Measurements from ENCODE around the gene HNRNPDL. TPM values are rescaled to one million over a fixed set of nuclear protein-coding genes. Genes with fewer than 3 reads are reported as not detected.

HNRNPDL gene
- total and polyA plus RNA-seq, 2 of the 4 experiments (the other 2 are of a cell fraction), result 52.9 to 276 TPM

- Histone ChIP-seq H4K20me1 (ENCODE audit: insufficient read depth, low read length) (no peaks in the 10 kb centered on the region), H2BK5ac (ENCODE audit: low read depth, low read length, poor library complexity, severe bottlenecking) (no peak overlapping the region), H3K27me3 (ENCODE audit: control insufficient read depth, insufficient read depth, low read length) (no peaks in the 10 kb centered on the region), H3K4me2 (ENCODE audit: low read depth, low read length) (no peak overlapping the region), H3K27ac (ENCODE audit: insufficient read depth, low read length) (no peak overlapping the region), H2BK20ac (ENCODE audit: low read depth, low read length) (no peak overlapping the region), H2AK5ac (ENCODE audit: low read depth, low read length) (no peak overlapping the region), H3K9me1 (ENCODE audit: insufficient read depth, low read length) (no peaks in the 10 kb centered on the region), H2AK9ac (replicated peaks; ENCODE audit: low read depth, low read length, poor library complexity) (no peak overlapping the region), H4K5ac (ENCODE audit: low read depth, low read length) (no peak overlapping the region), H2BK15ac (ENCODE audit: low read depth, low read length) (no peak overlapping the region), H3K4me3 (ENCODE audit: insufficient read depth, low read depth, low read length) (no peak overlapping the region), H3K23ac (ENCODE audit: low read depth, low read length) (no peak overlapping the region), H3K4ac (ENCODE audit: low read depth, low read length) (no peak overlapping the region), H4K91ac (ENCODE audit: insufficient read depth, low read depth, low read length) (no peak overlapping the region), H4K8ac (ENCODE audit: low read depth in 2 of 2, low read length in 2 of 2) (no peak overlapping the region), H3K9ac (ENCODE audit: low read depth, low read length) (no peak overlapping the region), H2BK120ac (ENCODE audit: low read depth, low read length) (no peak overlapping the region), H3K18ac (ENCODE audit: low read depth, low read length) (no peak overlapping the region), H3K9me3 (ENCODE audit: control insufficient read depth, insufficient read depth, low read length) (no peaks in the 10 kb centered on the region), H3K4me1 (ENCODE audit: control insufficient read depth, insufficient read depth, low read length) (no peaks in the 10 kb centered on the region), H2AFZ (replicated peaks; ENCODE audit: low read length, poor library complexity) (no peak overlapping the region), H3K14ac (replicated peaks; ENCODE audit: low read depth, low read length) (no peak overlapping the region), H3K56ac (ENCODE audit: extremely low read depth, insufficient read depth, low read length) (no peak overlapping the region), H3K79me1 (ENCODE audit: low read depth in 1 of 2, low read length in 2 of 2) (no peaks in the 10 kb centered on the region), H3K36me3 (ENCODE audit: control insufficient read depth, insufficient read depth, low read length) (no peaks in the 10 kb centered on the region)
- no TSS peak for BruUV-seq (replicated peaks)
- in situ Hi-C loops (cut with MboI; ENCODE audit: low sequenced_read_pairs) (no loop called here), intact Hi-C loops (cut with micrococcal nuclease) (no loop called here), dilution Hi-C loops (cut with HindIII; ENCODE audit: low sequenced_read_pairs, unreplicated experiment) (no loop called here)
- POLR2A ChIA-PET (ENCODE audit: unreplicated experiment), result interaction anchor here (1.0 kb wide), 1 partner anchor 23 kb away, joined by 3 read pairs; no protein-coding TSS in a partner anchor
- no peak for TF ChIP-seq SMC3 (IDR thresholded peaks at IDR 0.05; ENCODE audit: low read depth, low read length)
- no peak for TF ChIP-seq CEBPB (IDR thresholded peaks at IDR 0.05; ENCODE audit: low read depth, low read length)
- TF ChIP-seq MAZ (IDR thresholded peaks at IDR 0.05; ENCODE audit: borderline replicate concordance, low read depth, low read length), result no peak
- TF ChIP-seq POLR2A (IDR thresholded peaks at IDR 0.05; ENCODE audit: low read depth, low read length), result no peak
- TF ChIP-seq FOS (IDR thresholded peaks at IDR 0.05; ENCODE audit: low read depth, low read length), result no peak
- TF ChIP-seq MXI1 (IDR thresholded peaks at IDR 0.05; ENCODE audit: borderline replicate concordance, low read depth, low read length), result no peak
- no peak for TF ChIP-seq NFE2L2 (IDR thresholded peaks at IDR 0.05; ENCODE audit: low read depth, low read length)
- no peak for TF ChIP-seq RFX5 (IDR thresholded peaks at IDR 0.05; ENCODE audit: low read depth, low read length)
- no peak for TF ChIP-seq USF2 (IDR thresholded peaks at IDR 0.05; ENCODE audit: low read depth, low read length)
- TF ChIP-seq CHD1 (IDR thresholded peaks at IDR 0.05; ENCODE audit: low read depth, low read length), result no peak
- TF ChIP-seq ELK1 (IDR thresholded peaks at IDR 0.05; ENCODE audit: borderline replicate concordance, low read depth, low read length), result no peak
- no peak for TF ChIP-seq MAFK (IDR thresholded peaks at IDR 0.05; ENCODE audit: low read depth, low read length)
- no peak for TF ChIP-seq RAD21 (IDR thresholded peaks at IDR 0.05; ENCODE audit: low read length)
- TF ChIP-seq RCOR1 (IDR thresholded peaks at IDR 0.05; ENCODE audit: insufficient replicate concordance, low read length), result no peak
- TF ChIP-seq, protein P1, sequence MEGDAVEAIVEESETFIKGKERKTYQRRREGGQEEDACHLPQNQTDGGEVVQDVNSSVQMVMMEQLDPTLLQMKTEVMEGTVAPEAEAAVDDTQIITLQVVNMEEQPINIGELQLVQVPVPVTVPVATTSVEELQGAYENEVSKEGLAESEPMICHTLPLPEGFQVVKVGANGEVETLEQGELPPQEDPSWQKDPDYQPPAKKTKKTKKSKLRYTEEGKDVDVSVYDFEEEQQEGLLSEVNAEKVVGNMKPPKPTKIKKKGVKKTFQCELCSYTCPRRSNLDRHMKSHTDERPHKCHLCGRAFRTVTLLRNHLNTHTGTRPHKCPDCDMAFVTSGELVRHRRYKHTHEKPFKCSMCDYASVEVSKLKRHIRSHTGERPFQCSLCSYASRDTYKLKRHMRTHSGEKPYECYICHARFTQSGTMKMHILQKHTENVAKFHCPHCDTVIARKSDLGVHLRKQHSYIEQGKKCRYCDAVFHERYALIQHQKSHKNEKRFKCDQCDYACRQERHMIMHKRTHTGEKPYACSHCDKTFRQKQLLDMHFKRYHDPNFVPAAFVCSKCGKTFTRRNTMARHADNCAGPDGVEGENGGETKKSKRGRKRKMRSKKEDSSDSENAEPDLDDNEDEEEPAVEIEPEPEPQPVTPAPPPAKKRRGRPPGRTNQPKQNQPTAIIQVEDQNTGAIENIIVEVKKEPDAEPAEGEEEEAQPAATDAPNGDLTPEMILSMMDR (conservative IDR thresholded peaks at IDR 0.05; ENCODE audit: low read depth, low read length), result no peak
- ATAC-seq (ENCODE audit: low read depth), result no peak
- CTCF ChIA-PET, result interaction anchor here (1.3 kb wide), 1 partner anchor 11 kb away, joined by 5 read pairs; no protein-coding TSS in a partner anchor
- WGBS, 2 experiments (ENCODE audit: extremely low coverage in 2 of 2, insufficient read length in 1 of 2), result 75% methylated on average over 1 of the region's 3 CpGs; no CpG with 5 or more reads in 1 of the 2 experiments
- DNase-seq, result no peak
These were observed 32.7 kb downstream of the HNRNPDL start for GRCh38 chr4:82397527-82397926.

All from IMR-90 (cell line).